HG03457 (cell line): ENCODE data around the gene NKAPL.
"Not testable (repeated sequence)": the region's sequence is repeated elsewhere in the genome, so short reads cannot be mapped to it uniquely, and the experiment has no call there.

Experiments used
- ATAC-seq: cut with Tn5 transposase; IDR thresholded peaks from one replicate; pipeline ENCODE4 v1.9.1; 2021; ENCODE audit warnings: moderate number of reproducible peaks; ENCODE audit not compliant: unreplicated experiment

Gene NKAPL

GRCh38 chr6:28295326-28295725 lies 36.2 kb downstream of the NKAPL start:
- ATAC-seq: no peak

DNA sequence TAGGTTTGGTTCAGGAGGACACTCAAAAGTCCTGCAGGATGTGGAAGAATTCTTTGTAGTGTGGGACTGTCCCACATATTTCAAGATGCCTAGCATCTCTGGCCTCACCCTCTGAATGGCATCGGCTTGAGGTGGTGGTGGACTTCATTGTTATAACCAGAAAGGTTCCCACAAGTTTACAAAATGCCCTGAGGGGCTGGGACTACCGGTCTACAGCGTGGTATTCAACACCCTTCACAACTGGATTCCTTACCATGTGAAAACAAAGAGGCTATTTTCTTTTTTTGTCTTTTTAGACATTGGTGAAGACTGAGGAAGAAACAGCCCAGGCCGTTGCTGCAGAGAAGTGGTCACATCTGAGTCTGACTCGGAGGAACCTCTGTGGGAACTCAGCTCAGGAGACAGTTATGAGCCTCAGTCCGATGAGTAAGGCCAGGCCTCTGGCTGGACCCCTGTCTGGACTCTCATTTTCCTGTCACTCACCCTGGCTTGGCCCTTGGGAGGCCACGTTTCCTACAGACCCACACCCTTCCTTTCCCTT lies 37.5 kb downstream of the NKAPL start:
- no peak for ATAC-seq

DNA sequence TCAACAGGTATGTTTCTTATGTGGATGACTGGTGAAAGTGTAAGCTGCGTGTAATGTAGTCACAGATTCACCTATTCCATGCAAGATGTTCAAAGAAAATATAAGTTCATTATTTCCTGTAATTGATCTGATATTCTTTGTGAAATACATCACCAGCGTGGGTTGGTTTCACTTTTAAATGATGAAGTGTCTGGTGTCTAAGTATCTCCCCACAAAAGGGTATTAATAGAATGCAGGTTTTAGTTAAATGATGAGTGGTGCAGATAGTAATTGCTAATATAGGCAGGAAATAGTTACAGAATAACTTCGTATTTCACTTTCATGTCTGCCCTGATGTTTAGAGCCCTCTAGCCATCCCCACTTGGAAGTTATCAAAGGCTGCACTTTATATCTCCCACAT lies 44.5 kb downstream of the NKAPL start:
- ATAC-seq: peak; percentile 83

DNA sequence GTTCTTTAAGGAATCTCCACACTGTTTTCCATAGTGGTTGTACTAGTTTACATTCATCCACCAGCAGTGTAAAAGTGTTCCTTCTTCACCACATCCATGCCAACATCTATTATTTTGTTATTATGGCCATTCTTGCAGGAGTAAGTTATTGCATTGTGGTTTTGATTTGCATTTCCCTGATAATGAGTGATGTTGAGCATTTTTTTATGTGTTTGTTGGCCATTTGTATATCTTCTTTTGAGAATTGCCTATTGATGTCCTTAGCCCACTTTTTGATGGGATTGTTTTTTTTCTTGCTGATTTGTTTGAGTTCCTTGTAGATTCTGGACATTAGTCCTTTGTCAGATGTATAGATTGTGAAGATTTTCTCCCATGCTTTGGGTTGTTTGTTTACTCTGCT lies 47.3 kb downstream of the NKAPL start:
- ATAC-seq: not testable (repeated sequence)
